HG03108 (cell line): ENCODE measurements around the gene DAZL.

Source experiments
- ATAC-seq: cut with Tn5 transposase; IDR thresholded peaks from one replicate; pipeline ENCODE4 v1.9.1; 2021; ENCODE audit warnings: moderate library complexity; ENCODE audit not compliant: unreplicated experiment

Gene DAZL

DNA sequence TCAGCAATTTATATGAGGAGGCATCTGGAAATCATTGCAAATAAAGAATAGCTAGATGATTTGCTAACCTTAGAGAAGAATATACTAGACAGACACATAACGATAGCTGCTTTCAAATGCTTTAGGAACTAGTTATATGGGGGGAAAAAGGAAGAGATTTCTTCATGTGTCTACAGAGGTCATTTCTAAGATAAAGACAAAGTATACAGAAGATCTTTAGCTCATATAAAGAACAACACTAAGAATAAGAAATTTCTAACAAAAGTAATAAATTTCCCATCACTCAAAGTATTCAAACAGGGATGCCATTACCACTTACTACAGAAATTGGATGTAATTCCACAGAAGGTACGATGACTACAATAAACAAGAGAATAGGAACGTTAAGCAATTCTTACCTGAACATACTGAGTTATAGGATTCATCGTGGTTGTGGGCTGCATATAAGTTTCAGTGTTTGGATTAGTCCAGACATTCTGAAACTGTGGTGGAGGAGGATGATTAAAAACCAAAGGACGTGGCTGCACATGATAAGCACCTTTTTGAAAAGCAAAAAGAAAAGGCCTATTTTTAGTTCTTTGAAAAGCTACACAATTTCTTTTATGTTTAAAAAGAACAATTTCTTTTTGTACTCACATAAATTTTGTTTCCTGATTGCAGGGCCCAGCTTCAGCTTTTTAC lies 8.7 kb downstream of the DAZL start:
- ATAC-seq: no peak

DNA sequence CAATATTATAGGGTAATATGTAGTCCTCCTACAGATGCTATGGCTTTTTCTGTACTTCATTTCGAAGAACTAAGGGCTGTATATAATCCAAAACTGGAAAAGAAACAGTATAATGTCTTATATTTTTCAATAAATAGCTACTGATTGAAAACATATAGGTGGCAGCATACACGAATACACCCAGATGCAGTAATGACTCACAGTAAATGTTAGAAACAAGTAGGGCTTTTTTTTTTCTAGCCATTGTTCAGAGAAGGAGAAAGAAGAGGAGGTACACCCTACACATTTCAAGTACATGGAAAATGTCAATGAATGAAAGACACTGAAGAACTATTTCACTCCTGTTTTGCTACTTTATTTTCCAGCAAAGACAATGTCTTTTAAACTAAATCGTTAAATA lies 9.4 kb downstream of the DAZL start:
- ATAC-seq: no peak

DNA sequence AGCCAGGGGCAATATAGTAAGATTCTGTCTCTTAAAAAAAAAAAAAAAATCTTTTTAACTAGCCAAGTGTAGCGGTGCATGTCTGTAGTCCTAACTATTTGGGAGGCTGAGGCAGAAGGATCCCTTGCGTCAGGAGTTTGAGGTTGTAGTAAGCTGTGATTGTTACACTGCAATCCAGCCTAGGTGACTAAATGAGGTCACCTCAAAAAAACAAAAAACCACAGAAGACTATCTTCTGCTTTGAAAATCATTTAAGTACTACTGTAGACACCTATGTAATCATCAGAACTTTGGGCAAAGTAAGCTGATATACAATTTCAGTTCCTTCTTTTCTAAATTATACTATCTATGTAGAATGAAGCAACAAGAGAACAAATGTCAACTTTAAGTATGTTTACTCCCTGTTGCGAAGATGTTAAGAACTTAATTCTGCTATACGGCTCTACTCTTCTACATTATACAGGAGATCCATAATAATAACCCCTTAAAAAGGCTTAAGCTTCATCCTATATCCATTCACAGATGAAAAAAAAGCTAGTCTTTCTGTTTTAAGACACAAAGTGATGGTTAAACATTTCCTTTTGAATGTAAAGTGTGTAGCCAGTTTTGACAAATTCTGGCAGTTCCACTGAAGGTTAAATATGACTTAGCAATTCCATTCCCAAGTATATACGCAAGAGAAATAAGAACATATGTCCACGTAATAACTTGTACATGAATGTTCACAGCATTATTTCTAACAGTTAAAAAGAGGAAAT lies 15.2 kb downstream of the DAZL start:
- ATAC-seq: peak; percentile 94

DNA sequence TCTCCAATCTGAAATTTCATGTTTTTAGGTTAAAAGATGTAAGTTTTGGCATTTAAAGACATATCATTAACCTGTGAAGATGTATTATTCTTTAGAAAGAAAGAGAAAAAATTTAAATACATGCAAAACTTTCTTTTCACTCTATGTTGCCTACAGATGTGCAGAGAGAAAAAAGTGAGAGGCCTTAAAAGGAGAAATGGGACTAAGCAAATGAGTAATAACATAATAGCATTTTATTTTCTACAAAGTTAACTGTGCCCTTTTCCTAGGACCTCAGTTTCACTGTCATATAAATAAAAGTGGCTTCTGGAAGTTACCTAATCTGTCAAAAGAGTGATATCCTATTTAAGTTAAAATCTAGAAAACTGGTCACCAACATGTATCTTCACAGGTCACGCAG lies 16.1 kb downstream of the DAZL start:
- no peak for ATAC-seq

DNA sequence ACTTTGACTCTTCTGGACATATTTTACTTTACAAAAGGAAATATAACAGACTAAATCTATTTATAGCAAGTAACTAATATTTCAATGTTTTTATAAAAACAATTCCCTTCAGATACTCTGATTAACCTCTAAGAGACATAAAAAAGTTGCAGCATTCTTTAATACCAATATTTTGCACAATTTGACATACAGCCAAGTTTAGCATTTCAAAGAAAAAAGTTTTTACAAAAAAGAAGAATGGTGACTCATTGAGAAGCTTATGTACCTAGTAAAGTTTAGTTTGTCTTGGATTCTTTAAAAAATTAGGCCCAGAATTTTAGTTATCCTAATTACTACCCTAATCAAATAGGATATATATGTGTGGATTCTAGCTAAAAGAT lies 17.6 kb downstream of the DAZL start:
- ATAC-seq: no peak

DNA sequence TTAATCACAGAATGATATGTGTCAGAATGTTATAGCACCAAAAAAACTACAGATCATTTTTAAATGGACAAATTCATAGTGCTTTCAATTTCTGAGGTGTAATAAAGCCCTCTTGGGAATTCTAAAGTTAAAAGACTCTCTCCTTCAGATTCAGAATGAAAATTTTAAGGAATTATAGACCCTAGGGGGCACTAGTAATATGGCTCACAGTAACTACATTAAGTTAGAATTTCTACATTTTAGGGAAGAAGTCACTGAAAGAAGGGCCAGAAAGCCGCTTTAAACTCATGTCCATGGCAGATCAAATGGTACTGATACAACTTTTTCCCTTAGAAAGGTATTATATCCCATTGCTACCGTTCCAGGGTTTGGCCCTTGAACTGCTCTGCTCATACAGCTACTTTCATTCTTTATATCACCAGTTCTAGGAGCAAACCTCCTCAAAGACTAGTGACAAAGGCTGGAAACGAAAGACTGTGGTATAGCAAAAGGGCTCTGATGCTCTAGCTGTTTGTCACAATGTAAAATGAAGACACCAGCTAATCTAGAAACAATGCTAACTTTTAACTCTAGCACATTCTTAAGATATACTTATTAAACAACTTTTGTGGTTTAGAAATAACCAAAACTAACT lies 18.1 kb downstream of the DAZL start:
- no peak for ATAC-seq

DNA sequence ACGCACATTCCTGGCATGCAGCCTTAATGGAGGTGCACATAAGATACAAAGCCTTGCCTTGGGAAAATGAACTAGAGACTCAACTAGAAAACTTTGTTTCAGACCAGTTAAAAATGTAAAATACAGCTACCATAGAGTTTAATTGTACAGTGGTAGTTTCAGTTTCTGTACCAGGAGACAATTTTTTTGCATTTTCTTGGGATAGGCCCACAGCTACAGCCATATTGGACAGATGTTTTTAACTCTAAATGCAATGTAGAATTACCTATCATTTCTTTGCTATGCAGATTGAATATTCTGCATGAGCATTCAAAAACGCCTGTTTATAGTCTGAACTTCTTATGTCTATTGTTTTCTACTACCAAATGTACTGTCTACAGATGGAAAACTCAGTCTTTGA lies 20.3 kb downstream of the DAZL start:
- no peak for ATAC-seq

DNA sequence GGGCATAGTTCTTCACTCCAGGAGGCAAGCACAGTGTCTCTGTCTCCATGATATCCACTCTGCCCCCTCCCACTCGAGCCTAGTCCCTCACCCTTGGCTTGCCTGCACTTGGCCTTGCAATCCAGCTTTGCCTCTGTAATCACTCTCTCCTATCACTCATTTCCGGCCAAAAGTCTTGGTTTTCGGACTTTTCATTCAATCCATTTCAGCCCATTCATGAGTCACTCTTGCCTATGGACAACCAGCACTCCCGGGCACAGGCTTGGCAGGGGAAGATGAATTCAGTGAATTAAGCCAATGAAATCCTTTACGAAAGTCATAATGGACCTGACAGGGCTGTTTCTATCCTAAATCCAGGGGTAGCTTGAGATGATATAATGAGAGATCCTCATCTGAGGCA lies 21.7 kb downstream of the DAZL start:
- ATAC-seq: no peak

DNA sequence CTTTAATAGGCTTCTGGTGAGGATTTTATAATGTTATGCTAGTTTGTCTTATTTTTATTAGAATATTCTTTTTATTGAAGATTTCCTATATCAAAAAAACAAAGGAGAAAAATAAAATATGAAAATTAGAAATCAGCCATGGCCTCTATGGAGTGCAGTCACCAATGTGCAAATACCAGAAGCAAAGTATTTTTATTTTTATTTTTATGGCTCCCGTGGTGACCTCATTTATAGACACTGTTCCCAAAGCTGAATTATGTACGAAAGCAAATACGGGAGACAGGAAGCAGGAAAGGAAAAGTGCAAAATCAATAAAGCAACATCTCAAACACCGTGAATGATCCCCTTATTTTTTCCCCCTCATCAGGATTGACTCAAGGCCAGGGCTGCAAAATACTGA lies 35.1 kb downstream of the DAZL start:
- ATAC-seq: no peak

DNA sequence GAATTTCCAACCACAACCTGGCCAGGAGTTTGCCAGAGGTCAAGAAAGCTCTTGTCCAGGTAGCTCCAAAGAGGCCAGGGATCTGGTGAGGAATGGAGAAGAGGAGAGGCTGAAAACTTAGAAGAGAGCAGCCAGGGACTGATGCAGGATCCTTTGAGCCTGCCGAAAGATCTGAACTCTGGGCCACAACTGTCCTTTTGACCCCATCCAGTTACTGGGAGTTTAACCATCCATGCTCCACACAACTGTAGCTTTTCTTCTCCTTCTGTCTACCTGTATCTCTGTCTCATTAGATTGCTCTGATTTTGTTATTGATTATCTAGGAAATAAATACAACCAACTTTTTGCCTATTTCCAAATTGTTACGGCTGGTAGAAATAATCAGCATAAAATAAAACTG lies 36.7 kb downstream of the DAZL start:
- ATAC-seq: no peak

DNA sequence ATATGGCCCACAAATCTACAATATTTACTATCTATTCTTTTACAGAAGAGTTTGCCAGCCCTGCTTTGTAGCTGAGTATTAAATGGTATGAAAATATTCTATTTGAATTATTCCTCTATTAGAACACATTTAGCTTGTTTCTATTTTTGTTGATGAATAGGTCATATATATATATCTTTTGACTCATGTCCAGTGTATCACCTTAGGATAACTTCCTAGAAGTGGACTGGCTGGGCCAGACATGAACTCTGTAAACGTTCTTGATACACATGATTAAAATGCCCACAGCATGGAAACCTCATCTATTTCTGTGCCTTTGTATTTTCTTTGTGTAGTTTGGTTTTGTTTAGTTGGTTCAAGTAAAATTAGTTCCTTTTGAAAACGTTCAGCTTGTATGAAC lies 37.1 kb downstream of the DAZL start:
- ATAC-seq: no peak

DNA sequence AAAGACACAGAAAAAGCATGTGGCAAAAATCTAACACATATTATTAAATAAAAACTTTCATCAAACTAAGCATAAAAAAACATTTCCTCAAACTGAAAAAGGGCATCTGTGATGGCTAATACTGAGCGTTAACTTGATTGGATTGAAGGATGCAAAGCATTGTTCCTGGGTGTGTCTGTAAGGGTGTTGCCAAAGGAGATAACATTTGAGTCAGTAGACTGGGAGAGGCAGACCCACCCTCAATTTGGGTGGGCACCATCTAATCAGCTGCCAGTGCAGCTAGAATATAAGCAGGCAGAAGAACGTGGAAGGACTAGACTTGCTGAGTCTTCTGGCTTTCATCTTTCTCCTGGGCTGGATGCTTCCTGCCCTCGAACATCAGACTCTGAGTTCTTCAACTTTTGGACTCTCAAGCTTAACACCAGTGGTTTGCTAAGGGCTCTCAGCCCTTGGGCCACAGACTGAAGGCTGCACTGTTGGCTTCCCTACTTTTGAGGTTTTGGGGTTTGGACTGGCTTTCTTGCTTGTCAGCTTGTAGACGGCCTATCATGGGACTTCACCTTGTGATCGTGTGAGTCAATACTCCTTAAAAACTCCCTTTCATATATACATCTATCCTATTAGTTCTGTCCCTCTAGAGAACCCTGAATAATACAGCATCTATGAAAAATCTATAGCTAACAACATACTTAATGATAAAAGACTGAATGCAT lies 45.4 kb downstream of the DAZL start:
- no peak for ATAC-seq

DNA sequence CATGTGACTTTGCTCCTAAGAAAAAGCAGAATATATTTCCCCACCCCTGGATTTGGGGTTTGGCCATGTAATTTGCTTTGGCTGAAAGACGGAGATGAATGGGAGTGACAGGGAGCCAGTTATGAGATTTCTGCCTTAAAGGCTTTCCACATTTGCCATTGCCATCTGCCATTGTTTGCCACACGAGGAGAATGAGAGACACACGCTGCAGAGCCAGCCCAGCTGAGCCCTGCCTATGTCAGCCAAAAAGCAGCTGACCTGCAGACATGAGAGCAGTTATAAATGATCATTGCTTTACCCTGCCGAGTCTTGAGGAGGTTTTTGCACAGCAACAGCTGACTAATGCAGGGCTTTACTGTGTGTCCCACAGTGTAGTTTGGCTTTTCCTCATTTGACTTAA lies 51.1 kb downstream of the DAZL start:
- ATAC-seq: no peak

DNA sequence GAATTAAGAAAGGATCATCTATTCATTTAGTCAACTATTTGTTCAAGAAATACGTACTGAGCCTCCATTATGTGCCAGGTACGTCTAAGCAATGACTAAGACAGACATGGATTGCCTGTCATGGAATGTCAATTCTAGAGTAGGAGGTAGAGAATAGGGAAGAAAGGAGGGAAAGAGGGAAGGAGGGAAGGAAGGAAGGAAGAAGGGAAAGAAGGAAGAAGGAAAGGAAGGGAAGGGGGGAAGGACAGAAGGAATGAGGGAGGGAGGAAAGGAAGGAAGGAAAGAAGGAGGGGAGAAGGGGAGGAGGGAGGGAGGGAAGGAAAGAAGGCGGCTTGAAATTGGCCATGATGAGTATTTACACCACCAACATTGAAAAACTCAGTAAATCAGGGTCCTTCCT lies 52.5 kb downstream of the DAZL start:
- ATAC-seq: no peak

DNA sequence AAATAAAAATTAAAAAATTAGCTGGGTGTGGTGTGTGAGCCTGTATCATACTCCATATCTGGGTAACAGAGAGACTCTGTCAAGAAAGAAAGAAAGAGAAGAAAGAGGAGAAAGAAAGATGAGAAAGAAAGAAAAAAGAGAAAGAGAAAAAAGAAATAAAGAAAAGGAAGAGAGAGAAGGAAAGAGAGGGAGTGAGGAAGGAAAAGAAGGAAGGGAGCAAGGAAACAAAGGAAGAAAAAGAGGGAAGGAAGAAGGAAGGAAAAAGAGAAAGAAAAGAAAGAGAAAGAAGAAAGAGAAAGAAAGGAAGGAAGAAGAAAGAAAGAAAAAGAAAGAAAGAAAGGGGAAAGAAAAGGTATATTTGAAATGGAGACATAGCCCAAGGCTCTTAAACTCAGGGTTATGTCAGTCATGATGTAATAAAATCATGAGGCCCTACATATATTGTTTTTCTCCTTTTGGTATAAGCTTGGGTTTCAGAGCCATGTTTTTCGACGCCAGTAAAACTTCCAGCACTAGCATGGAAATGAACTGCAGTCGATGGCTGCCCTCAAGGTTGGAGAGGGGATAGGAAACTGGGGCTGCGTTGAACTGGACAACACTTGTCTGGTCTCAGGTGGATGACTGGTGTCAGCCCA lies 53.8 kb downstream of the DAZL start:
- ATAC-seq: no peak

DNA sequence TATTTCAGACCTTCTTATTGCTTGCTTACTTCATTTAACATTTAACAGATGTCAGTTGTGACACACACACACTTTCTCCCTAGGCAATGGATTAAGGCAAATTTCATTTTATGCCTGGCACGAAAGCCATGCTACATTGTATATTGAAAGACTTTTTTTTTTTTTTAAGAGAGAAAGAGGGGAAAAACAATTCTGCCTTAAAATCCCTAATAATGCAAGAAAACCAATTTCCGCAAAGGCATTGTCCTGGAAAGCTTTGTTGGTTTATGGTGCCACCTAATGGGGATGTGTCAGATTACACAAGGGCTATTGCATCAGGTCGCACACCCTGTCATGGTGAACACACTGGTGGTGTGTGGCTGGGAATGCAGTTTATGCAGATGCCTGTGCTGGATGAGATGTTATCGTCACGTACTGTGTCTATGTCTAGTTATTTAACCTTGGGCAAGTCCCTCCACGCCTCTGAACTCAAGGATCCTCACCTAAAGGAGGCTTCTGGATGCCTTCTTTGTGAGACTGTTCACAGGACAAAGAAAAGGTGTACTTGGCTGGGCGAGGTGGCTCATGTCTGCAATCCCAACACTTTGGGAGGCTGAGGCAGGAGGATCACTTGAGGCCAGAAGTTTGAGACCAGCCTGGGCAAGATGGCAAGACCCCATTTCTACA lies 54.4 kb downstream of the DAZL start:
- ATAC-seq: peak; percentile 73

DNA sequence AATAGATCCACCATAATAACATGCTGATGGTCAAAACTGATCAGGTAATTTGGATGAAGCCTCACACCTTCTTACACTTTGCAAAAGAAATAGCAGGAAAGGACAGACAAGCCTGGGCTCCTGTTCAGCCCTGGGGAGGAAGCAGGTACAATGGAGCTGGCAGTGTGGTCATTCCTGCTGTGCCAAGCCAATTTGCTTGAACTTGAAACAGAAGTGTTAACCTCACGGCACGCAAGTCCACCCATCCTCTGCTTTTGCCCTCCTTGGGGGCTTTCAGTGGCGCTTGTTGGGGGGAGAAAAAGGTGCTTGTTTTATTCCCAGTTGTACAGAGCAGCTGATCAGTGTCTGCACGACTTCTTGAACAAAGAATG lies 54.9 kb downstream of the DAZL start:
- no peak for ATAC-seq

DNA sequence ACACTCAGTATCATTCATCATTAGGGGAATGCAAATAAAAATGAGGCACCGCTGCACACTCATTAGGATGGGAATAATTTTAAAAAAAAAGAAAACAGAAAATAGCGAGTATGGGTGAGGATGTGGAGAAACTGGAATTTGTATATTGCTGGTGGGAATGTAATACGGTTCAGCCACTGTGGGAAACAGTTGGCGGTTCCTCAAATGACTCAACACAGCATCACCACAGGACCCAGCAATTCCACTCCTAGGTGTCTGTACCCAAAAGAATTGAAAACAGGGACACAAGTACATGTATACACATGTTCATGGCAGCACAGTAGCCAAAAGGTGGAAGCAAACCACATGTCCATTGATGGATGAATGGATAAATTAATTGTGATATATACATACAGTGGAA lies 56.5 kb downstream of the DAZL start:
- no peak for ATAC-seq

DNA sequence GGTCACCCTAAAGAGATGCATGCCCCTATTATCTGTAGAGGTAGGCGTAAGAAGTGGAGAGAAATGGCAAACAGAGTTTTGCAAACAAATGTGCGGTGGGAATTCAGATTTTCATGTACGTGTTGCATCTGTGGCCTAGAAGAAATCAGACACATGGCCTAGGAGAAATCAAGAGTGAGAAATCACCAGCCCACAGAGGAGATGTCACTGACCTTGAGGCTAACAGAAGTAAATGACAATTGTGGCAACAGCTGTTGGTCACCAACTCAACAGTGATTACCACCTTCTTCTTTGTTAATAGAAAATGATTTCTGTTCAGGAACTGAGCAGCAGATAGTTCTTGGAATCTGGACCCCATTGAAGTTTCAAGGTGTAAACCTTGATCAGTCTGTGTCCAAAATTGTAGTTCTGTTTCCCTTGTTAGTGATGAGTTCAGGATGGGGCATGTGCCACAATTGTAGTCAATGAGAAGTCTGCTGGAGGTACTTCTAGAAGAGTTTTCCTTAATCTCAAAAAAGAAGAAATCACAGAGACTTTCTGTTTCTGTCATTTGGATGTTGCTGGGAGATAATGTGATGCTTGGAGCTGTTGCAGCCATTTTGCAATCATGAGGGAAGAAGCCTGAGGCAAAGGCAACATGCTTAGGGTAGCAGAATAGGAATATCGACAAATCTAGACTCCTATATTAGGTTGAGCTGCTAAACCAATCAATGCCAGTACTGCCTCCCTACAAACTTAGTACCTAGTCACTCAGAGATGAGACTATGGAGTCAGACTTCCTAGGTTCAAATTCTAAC lies 57.5 kb downstream of the DAZL start:
- ATAC-seq: no peak
